ENCODE data around the gene MUL1. TPM values are rescaled to one million over a fixed set of nuclear protein-coding genes. Genes with fewer than 3 reads are reported as not detected.
A peak's percentile ranks its signal among the peaks of the same experiment; 100 is the strongest.

The MUL1 gene
- total and polyA plus RNA-seq, 12 donors = 3.7 to 48.0 (median 32.8) TPM

- Histone ChIP-seq H3K27ac (peak overlapping the region in 1 of 5 donors; percentile 68), H3K4me1 (replicated peaks in 1 of 2) (peaks cover 13% of the 10 kb centered on the region in 2 donors), H3K36me3 (replicated peaks in 1 of 2) (no peaks in the 10 kb centered on the region), H3K4me3 (no peak overlapping the region), H3K27me3 (no peaks in the 10 kb centered on the region), H3K9me3 (replicated peaks in 1 of 3) (no peaks in the 10 kb centered on the region)
- 68 to 83% (median 79%) methylated on average over 3 to 4 of the region's 4 CpGs for WGBS, 4 donors
- intact Hi-C loops (cut with DNase I) = no loop called here
- no peak for TF ChIP-seq POLR2A (IDR thresholded peaks at IDR 0.05)
- no peak for TF ChIP-seq CTCF (IDR thresholded peaks at IDR 0.05)
- DNase-seq = no peak
Measured at GRCh38 chr1:20533635-20534034, 25.7 kb upstream of the MUL1 start.

GRCh38 chr1:20530901-20531300, 22.9 kb upstream of the MUL1 start:
- Histone ChIP-seq H3K27me3 (no peaks in the 10 kb centered on the region), H3K4me1 (replicated peaks in 1 of 2) (peaks cover 13% of the 10 kb centered on the region in 2 donors), H3K36me3 (replicated peaks in 1 of 2) (no peaks in the 10 kb centered on the region), H3K27ac (no peak overlapping the region), H3K9me3 (replicated peaks in 1 of 3) (no peaks in the 10 kb centered on the region), H3K4me3 (no peak overlapping the region)
- TF ChIP-seq CTCF (IDR thresholded peaks at IDR 0.05) (no peak), POLR2A (IDR thresholded peaks at IDR 0.05) (no peak)
- intact Hi-C loops (cut with DNase I) = no loop called here
- no peak for DNase-seq
- 67 to 85% (median 79%) methylated on average over 5 to 6 of the region's 6 CpGs for WGBS, 4 donors

- Histone ChIP-seq H3K9me3 (replicated peaks in 1 of 3) (no peaks in the 10 kb centered on the region), H3K27ac (no peak overlapping the region), H3K27me3 (no peaks in the 10 kb centered on the region), H3K4me3 (no peak overlapping the region), H3K4me1 (replicated peaks in 1 of 2) (peaks cover 13% of the 10 kb centered on the region in 2 donors), H3K36me3 (replicated peaks in 1 of 2) (no peaks in the 10 kb centered on the region)
- intact Hi-C loops (cut with DNase I) = no loop called here
- TF ChIP-seq CTCF (IDR thresholded peaks at IDR 0.05) = no peak
- no peak for TF ChIP-seq POLR2A (IDR thresholded peaks at IDR 0.05)
- DNase-seq = no peak
- WGBS, 4 donors = 42 to 57% (median 47%) methylated on average over 8 of the region's 8 CpGs
Measured at GRCh38 chr1:20530306-20530705, 22.4 kb upstream of the MUL1 start.

GRCh38 chr1:20528221-20528620, 20.3 kb upstream of the MUL1 start:
- intact Hi-C loops (cut with DNase I) = no loop called here
- no peak for DNase-seq
- TF ChIP-seq CTCF (IDR thresholded peaks at IDR 0.05) (no peak), POLR2A (IDR thresholded peaks at IDR 0.05) (no peak)
- no peaks in the 10 kb centered on the region for H3K27me3 ChIP-seq
- no peaks in the 10 kb centered on the region for H3K4me1 ChIP-seq (replicated peaks in 1 of 2)
- H3K4me3 ChIP-seq = no peak overlapping the region
- no peak overlapping the region for H3K27ac ChIP-seq
- no peaks in the 10 kb centered on the region for H3K36me3 ChIP-seq (replicated peaks in 1 of 2)
- 69 to 80% (median 74%) methylated on average over 6 to 7 of the region's 7 CpGs for WGBS, 4 donors
- H3K9me3 ChIP-seq (replicated peaks in 1 of 3) = no peaks in the 10 kb centered on the region

Data from adrenal gland (tissue), 12 donors.